HepG2 (cell line): ENCODE results near the gene NFE2L1. TPM values are rescaled to one million over a fixed set of nuclear protein-coding genes. Genes with fewer than 3 reads are reported as not detected.
A peak's percentile ranks its signal among the peaks of the same experiment; 100 is the strongest.

Experiments
- AGO2 ChIP-seq: fragments of 200-400 bp; formaldehyde crosslinking; optimal IDR thresholded peaks from 2 replicates; pipeline ENCODE3; 2017; ENCODE audit warnings: mild to moderate bottlenecking, low read depth, low read length, moderate library complexity
- ARID2 ChIP-seq: sonication (generic); formaldehyde crosslinking; IDR thresholded peaks from 2 replicates; pipeline ENCODE4 v1.8.1; 2022; ENCODE audit warnings: mild to moderate bottlenecking, missing genetic modification reagents, borderline replicate concordance
- BHLHE40 ChIP-seq: IDR thresholded peaks from 2 replicates; pipeline ENCODE4 v1.6.1; 2011; ENCODE audit warnings: low read length, improper control_type of control experiment
- DNMT1 ChIP-seq: sonication (generic); formaldehyde crosslinking; IDR thresholded peaks from 2 replicates; pipeline ENCODE4 v1.5.1; 2020; ENCODE audit warnings: mild to moderate bottlenecking, missing genetic modification reagents
- DPF2 ChIP-seq: sonication (generic); formaldehyde crosslinking; IDR thresholded peaks from 2 replicates; pipeline ENCODE4 v1.4.0; 2020; ENCODE audit warnings: mild to moderate bottlenecking, low read depth, missing genetic modification reagents, borderline replicate concordance
- FOXO1 ChIP-seq: sonication (generic); formaldehyde crosslinking; IDR thresholded peaks from 2 replicates; pipeline ENCODE4 v1.4.0; 2020; ENCODE audit warnings: missing genetic modification reagents
- KDM1A ChIP-seq: IDR thresholded peaks from 2 replicates; pipeline ENCODE4 v1.6.1; 2016; ENCODE audit warnings: missing compliant biosample characterization
- MAF1 ChIP-seq: sonication (generic); formaldehyde crosslinking; IDR thresholded peaks from 2 replicates; pipeline ENCODE4 v1.5.0; 2020; ENCODE audit warnings: missing genetic modification reagents, borderline replicate concordance
- MIER3 ChIP-seq: IDR thresholded peaks from 2 replicates; pipeline ENCODE4 v1.6.1; 2016; ENCODE audit warnings: missing compliant biosample characterization, borderline replicate concordance
- NR0B2 ChIP-seq: sonication (generic); formaldehyde crosslinking; IDR thresholded peaks from 2 replicates; pipeline ENCODE4 v1.4.0; 2020; ENCODE audit warnings: mild to moderate bottlenecking, missing genetic modification reagents
- NR2F1 ChIP-seq, 2 experiments: fragments of 450-650 bp in 1 of 2; formaldehyde crosslinking in 1 of 2; IDR thresholded peaks; 2 replicates each; pipeline versions ENCODE4 v1.5.0 to v1.6.1; 2016 to 2020; ENCODE audit warnings: mild to moderate bottlenecking in 1 of 2, missing compliant biosample characterization in 1 of 2, missing genetic modification reagents in 1 of 2, moderate library complexity in 1 of 2
- SATB2 ChIP-seq: sonication (generic); formaldehyde crosslinking; IDR thresholded peaks from 2 replicates; pipeline ENCODE4 v1.5.0; 2020; ENCODE audit warnings: missing genetic modification reagents
- SRSF1 ChIP-seq: fragments of 200-400 bp; formaldehyde crosslinking; optimal IDR thresholded peaks from 2 replicates; pipeline ENCODE3; 2017; ENCODE audit warnings: mild to moderate bottlenecking, low read depth, low read length, moderate library complexity
- SUZ12 ChIP-seq: fragments of 150-350 bp; IDR thresholded peaks from 2 replicates; pipeline ENCODE4 v1.6.1; 2014; ENCODE audit warnings: low read depth, low read length
- ZBTB3 ChIP-seq: sonication (generic); formaldehyde crosslinking; IDR thresholded peaks from 2 replicates; pipeline ENCODE4 v1.4.0; 2020; ENCODE audit warnings: low read depth, mild to moderate bottlenecking, moderate library complexity, missing genetic modification reagents, borderline replicate concordance
- ZFAT ChIP-seq: sonication (generic); formaldehyde crosslinking; conservative IDR thresholded peaks from 2 replicates; pipeline ENCODE4 v1.8.1; 2023; ENCODE audit warnings: missing genetic modification reagents, inconsistent platforms
- ZFY ChIP-seq: sonication (generic); formaldehyde crosslinking; IDR thresholded peaks from 2 replicates; pipeline ENCODE4 v1.4.0; 2020; ENCODE audit warnings: missing genetic modification reagents
- ZNF292 ChIP-seq: sonication (generic); formaldehyde crosslinking; IDR thresholded peaks from 2 replicates; pipeline ENCODE4 v1.8.1; 2022; ENCODE audit warnings: mild to moderate bottlenecking, low read depth, missing genetic modification reagents, borderline replicate concordance
- ZNF3 ChIP-seq: IDR thresholded peaks from 2 replicates; pipeline ENCODE4 v1.7.0; 2017; ENCODE audit warnings: inconsistent platforms
- ZNF331 ChIP-seq: sonication (generic); formaldehyde crosslinking; IDR thresholded peaks from 2 replicates; pipeline ENCODE4 v1.4.0; 2020; ENCODE audit warnings: missing genetic modification reagents
- ZNF430 ChIP-seq: sonication (generic); formaldehyde crosslinking; IDR thresholded peaks from 2 replicates; pipeline ENCODE4 v1.9.0; 2021; ENCODE audit warnings: mild to moderate bottlenecking, missing genetic modification reagents
- ZNF484 ChIP-seq: sonication (generic); formaldehyde crosslinking; IDR thresholded peaks from 2 replicates; pipeline ENCODE4 v1.5.1; 2020; ENCODE audit warnings: mild to moderate bottlenecking, low read depth, missing genetic modification reagents, borderline replicate concordance
- ZNF496 ChIP-seq: sonication (generic); formaldehyde crosslinking; IDR thresholded peaks from 2 replicates; pipeline ENCODE4 v1.8.1; 2023; ENCODE audit warnings: mild to moderate bottlenecking, moderate library complexity, missing genetic modification reagents; ENCODE audit not compliant: insufficient replicate concordance
- ZNF629 ChIP-seq: sonication (generic); formaldehyde crosslinking; conservative IDR thresholded peaks from 2 replicates; pipeline ENCODE4 v1.5.0; 2020; ENCODE audit warnings: missing genetic modification reagents
- ZNF703 ChIP-seq: sonication (generic); formaldehyde crosslinking; IDR thresholded peaks from 2 replicates; pipeline ENCODE4 v1.5.1; 2020; ENCODE audit warnings: missing genetic modification reagents, mild to moderate bottlenecking, moderate library complexity, borderline replicate concordance
- ZNF720 ChIP-seq: sonication (generic); formaldehyde crosslinking; IDR thresholded peaks from 2 replicates; pipeline ENCODE4 v1.4.0; 2020; ENCODE audit warnings: missing genetic modification reagents
- ZNF761 ChIP-seq: sonication (generic); formaldehyde crosslinking; conservative IDR thresholded peaks from 2 replicates; pipeline ENCODE4 v1.4.0; 2020; ENCODE audit warnings: mild to moderate bottlenecking, missing genetic modification reagents
- ZNF775 ChIP-seq: sonication (generic); formaldehyde crosslinking; IDR thresholded peaks from 2 replicates; pipeline ENCODE4 v1.4.0; 2020; ENCODE audit warnings: missing genetic modification reagents, mild to moderate bottlenecking, moderate library complexity, borderline replicate concordance
- ZSCAN29 ChIP-seq: sonication (generic); formaldehyde crosslinking; conservative IDR thresholded peaks from 2 replicates; pipeline ENCODE4 v1.4.0; 2020; ENCODE audit warnings: mild to moderate bottlenecking, missing genetic modification reagents
- ZSCAN9 ChIP-seq: IDR thresholded peaks from 2 replicates; pipeline ENCODE4 v1.6.1; 2016; ENCODE audit warnings: borderline replicate concordance
- polyA plus RNA-seq, 8 experiments: library from polyadenylated mRNA; depleted of rRNA in 3 of 8; stranded (reverse) in 7 of 8; unstranded in 1 of 8; fragments of >200 nt; fragmentation: Illumina TruSeq in 4 of 8; extraction: Trizol in 4 of 8; gene quantifications; 2 replicates each; pipeline versions ENCODE4 v1.2.1 to v1.2.3, GENCODE V29; 2011 to 2016; ENCODE audit warnings: low read depth in 4 of 8, missing spikeins in 1 of 8, mixed read lengths in 1 of 8; ENCODE audit not compliant: insufficient read depth in 1 of 8
- total RNA-seq, 5 experiments: library from RNA; depleted of rRNA; stranded (reverse); fragments of >200 nt; fragmentation: Illumina TruSeq; extraction: Trizol; gene quantifications; 2 replicates each; pipeline ENCODE4 v1.2.3, GENCODE V29; 2016; ENCODE audit warnings: low read depth in 1 of 5
- TF ChIP-seq, protein P1 (sequence below): sonication (generic); formaldehyde crosslinking; IDR thresholded peaks from 2 replicates; pipeline ENCODE4 v1.4.0; 2020; ENCODE audit warnings: mild to moderate bottlenecking, missing genetic modification reagents

The NFE2L1 gene
- total and polyA plus RNA-seq, 2 of the 13 experiments (the other 11 are each of a cell fraction or from before 2014, with no cell fraction given), result 67.0 to 234 TPM

- no peak for TF ChIP-seq ZNF496
- TF ChIP-seq ZNF331, result no peak
- TF ChIP-seq SUZ12, result no peak
- no peak for TF ChIP-seq AGO2
- peak; percentile 99 for TF ChIP-seq ZNF629 (CRISPR knock-in tag)
- no peak for TF ChIP-seq ZNF292 (CRISPR knock-in tag)
- no peak for TF ChIP-seq MIER3
- no peak for TF ChIP-seq BHLHE40
- TF ChIP-seq MAF1 (CRISPR knock-in tag), result no peak
- TF ChIP-seq ZNF775 (CRISPR knock-in tag), result no peak
- TF ChIP-seq DNMT1, result no peak
- TF ChIP-seq, protein P1, sequence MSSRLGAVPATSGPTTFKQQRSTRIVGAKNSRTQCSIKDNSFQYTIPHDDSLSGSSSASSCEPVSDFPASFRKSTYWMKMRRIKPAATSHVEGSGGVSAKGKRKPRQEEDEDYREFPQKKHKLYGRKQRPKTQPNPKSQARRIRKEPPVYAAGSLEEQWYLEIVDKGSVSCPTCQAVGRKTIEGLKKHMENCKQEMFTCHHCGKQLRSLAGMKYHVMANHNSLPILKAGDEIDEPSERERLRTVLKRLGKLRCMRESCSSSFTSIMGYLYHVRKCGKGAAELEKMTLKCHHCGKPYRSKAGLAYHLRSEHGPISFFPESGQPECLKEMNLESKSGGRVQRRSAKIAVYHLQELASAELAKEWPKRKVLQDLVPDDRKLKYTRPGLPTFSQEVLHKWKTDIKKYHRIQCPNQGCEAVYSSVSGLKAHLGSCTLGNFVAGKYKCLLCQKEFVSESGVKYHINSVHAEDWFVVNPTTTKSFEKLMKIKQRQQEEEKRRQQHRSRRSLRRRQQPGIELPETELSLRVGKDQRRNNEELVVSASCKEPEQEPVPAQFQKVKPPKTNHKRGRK (CRISPR knock-in tag), result peak; percentile 87
- no peak for TF ChIP-seq ZFAT
- peak; percentile 76 for TF ChIP-seq SRSF1
- no peak for TF ChIP-seq ARID2 (CRISPR knock-in tag)
- 0 out of 4 replicates have a peak, but pooled peaks of 1 of the 2 experiments have one; percentile 39 for TF ChIP-seq NR2F1 (CRISPR knock-in tag; IDR thresholded peaks at IDR 0.05)
- TF ChIP-seq DPF2 (CRISPR knock-in tag), result no peak
- no peak for TF ChIP-seq SATB2 (CRISPR knock-in tag)
- TF ChIP-seq ZNF3 (CRISPR knock-in tag), result no peak
- TF ChIP-seq ZNF430 (CRISPR knock-in tag), result no peak
- TF ChIP-seq NR0B2 (CRISPR knock-in tag), result no peak
- no peak for TF ChIP-seq FOXO1 (CRISPR knock-in tag)
- TF ChIP-seq ZSCAN29 (CRISPR knock-in tag), result no peak
- no peak for TF ChIP-seq ZNF761 (CRISPR knock-in tag)
- no peak for TF ChIP-seq ZNF484
- peak; percentile 5; the same call in 1 of the 2 replicates for TF ChIP-seq ZFY (CRISPR knock-in tag)
- no peak for TF ChIP-seq ZNF703 (CRISPR knock-in tag)
- TF ChIP-seq ZNF720, result no peak
- 0 out of 2 replicates have a peak, but pooled peaks have one; percentile 45 for TF ChIP-seq ZBTB3 (CRISPR knock-in tag)
- peak; percentile 87 for TF ChIP-seq KDM1A (CRISPR knock-in tag)
- TF ChIP-seq ZSCAN9 (CRISPR knock-in tag), result no peak
Observed at GRCh38 chr17:48024149-48025039, 23.8 kb upstream of the NFE2L1 start (continued).
